Stimulated activated CD8-positive, alpha-beta memory T cell treated with anti-CD3 and anti-CD28 coated beads, Interleukin-7, amount 100 ng/mL, for 4 hours (primary cell): ENCODE data around the gene RAB10.
"Not testable (repeated sequence)": the region's sequence is repeated elsewhere in the genome, so short reads cannot be mapped to it uniquely, and the experiment has no call there.

ENCODE experiments used
- DNase-seq, 2 donors: peaks; one replicate each; pipeline ENCODE4 v3.0.0-alpha.2; 2020; ENCODE audit warnings: low read depth in 2 of 2

RAB10 gene

DNA sequence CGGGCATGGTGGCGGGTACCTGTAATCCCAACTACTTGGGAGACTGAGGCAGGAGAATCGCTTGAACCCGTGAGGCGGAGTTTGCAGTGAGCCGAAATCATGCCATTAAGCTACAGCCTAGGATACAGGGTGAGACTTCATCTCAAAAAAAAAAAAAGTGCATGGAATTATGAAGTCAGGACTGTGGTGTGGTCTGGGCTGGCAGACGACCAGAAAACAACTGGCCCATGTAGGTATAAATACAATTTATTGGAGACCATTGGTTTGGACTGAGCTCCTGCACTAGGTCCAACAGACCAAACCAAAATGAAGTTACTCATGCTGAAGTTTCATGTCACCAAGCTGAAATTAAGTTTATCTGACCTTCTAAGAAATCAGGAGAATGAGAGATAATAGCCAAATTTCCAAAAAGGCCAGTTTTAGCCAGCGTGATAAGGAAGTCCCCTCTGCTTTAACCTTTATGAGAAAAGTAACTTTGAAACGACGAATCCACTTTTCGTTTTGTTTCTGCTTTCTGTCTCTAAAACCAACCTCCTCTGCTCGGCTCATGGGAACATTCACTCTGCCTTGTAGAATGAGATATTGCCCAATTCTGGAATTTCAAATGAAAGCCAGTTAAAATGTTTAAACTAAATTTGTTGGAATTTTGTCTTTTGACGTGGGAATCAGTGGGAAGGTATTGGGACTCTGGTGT, 17.7 kb upstream of the RAB10 start:
- no peak for DNase-seq

DNA sequence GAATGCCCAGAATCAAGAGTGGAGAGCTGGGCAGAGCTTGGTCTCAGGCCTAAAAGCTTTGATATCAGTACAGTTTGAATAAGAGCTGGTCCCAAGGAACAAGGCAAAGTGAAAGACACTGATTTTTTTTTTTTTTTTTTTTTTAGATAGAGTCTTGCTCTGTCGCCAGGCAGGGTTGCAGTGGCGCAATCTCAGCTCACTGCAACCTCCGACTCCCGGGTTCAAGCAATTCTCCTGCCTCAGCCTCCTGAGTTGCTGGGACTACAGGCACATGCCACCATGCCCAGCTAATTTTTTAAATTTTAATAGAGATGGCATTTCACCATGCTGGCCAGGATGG, 17.2 kb upstream of the RAB10 start:
- not testable (repeated sequence) for DNase-seq

- no peak for DNase-seq
Observed at GRCh38 chr2:26017464-26018183, 16.3 kb upstream of the RAB10 start.

DNA sequence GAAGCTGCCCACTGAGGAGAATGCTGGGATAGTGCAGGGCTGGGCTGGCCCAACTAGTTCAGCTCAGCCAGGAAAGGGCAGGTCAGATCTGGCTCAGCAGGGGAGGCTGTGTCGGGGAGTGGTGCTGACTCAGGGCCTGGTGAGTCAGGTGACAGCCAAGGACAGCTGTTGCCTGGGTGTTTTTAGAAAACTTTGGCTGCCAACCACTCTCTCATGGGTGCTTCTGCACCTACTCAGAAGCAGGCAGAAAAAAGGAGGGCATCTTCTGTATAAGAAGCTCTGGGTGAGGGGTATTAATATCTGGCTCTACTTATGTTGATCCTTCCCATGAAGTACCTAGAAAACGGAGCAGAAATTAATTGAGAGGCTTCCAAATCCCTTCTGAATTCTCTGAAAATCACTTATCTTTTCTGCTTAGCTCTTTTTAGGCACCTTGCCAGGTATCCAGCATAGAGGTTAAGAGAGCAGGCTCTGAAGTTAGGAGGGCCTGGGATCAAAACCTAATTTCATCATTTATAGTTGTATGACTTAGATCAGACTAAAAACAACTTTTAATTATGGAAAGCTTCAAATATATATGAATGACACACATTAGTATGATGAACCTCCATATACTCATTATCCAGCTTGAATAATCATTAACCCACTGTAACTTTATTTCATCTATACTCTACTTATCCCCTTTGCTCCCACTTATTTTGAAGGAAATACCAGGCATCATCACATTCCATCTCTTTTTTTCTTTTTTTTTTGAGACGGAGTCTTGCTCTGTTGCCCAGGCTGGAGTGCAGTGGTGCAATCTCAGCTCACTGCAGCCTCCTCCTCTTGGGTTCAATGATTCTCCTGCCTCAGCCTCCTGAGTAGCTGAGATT, 15.5 kb upstream of the RAB10 start:
- peak in 1 of 2 donors; percentile 20 for DNase-seq

GRCh38 chr2:26020231-26020640, 13.6 kb upstream of the RAB10 start:
- DNase-seq, result no peak

DNA sequence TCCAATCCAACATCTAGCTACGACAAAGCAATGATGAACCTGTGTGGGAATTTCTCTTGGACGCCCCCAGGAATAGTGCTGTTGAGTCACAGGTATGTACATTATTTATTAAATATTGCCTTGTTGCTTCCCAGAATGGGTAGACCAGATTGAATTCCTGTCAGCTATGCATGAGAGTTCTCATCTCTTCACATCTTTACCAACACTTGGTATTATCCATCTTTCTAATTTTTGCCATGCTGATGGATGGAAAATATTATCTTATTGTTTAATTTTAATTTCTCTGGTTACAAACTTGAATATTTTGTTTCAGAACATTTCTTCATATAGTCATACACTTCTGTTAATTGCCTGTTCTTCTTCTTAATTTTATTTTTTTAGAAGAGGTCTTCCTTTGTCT, 9.6 kb upstream of the RAB10 start:
- DNase-seq, result no peak

- DNase-seq, result no peak
Observed at GRCh38 chr2:26025509-26025908, 8.4 kb upstream of the RAB10 start.

GRCh38 chr2:26028083-26028482, 5.8 kb upstream of the RAB10 start:
- not testable (repeated sequence) for DNase-seq

DNA sequence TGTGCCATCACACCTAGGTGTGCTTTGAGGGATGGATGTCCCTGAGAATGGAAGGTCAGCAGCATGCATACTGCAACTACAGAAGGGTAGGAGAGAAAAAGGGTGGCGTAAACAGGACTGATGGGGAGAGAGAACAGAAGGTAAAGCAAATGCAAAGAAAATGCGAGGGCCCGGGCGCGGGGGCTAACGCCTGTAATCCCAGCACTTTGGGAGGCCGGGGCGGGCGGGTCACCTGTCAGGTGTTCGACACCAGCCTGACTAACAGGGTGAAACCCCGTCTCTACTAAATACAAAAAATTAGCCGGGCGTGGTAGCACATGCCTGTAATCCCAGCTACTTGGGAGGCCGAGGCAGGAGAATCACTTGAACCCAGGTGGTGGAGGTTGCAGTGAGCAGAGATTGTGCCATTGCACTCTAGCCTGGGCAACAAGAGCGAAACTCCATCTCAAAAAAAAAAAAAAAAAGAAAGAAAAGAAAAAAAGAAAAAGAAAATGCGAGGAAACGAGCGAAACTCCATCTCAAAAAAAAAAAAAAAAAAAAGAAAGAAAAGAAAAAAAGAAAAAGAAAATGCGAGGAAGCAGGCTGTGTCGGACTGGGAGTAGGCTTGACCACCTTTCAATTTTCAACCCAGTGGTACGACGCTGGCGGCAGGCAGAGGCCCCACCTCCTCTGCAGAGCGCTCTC, 1.2 kb upstream of the RAB10 start:
- not testable (repeated sequence) for DNase-seq

GRCh38 chr2:26033270-26033817, 540 bp upstream of the RAB10 start:
- no peak for DNase-seq

- DNase-seq, result no peak
Observed at GRCh38 chr2:26034637-26034992, 731 bp downstream of the RAB10 start.

GRCh38 chr2:26035090-26035743, 1.3 kb downstream of the RAB10 start:
- no peak for DNase-seq

- DNase-seq, result no peak
Observed at GRCh38 chr2:26039603-26040323, 5.9 kb downstream of the RAB10 start.

GRCh38 chr2:26043109-26043508, 9.2 kb downstream of the RAB10 start:
- no peak for DNase-seq

DNA sequence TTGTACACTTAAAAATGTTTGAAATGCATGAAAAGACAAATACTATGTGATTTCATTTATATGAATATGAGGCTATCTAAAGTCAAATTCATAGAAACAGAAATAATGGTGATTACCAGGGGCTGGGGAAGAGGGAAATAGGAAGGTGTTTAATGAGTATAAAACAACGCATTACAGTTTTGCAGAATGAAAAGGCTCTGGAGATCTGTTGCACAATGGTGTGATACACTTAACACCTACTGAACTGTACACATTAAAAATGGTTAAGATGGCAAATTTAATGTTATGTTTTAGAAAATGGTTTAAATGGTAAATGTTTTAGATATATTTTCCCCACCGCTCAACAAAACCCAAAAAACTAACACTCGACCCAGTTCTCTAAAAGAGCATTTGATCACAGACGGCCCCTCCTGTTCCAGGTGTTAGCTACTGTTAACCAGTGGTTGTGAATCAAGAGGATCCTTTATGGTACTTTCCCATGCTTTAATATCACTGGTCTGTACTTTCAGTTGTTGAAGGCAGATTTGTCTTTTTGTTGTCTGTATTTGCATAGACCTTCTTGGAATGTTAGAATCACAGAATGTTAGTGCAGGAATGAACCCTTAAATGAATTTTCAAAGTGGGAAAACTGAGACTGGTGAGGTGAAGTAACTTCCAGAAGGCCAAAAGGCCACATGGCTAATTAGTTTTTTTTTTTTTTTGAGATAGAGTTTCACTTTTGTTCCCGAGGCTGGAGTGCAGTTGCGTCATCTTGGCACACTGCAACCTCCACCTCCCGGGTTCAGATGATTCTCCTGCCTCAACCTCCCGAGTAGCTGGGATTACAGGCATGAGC, 10.2 kb downstream of the RAB10 start:
- DNase-seq, result no peak

- no peak for DNase-seq
Observed at GRCh38 chr2:26048791-26049190, 14.9 kb downstream of the RAB10 start.

- DNase-seq, result no peak
Observed at GRCh38 chr2:26049641-26050040, 15.8 kb downstream of the RAB10 start.

DNA sequence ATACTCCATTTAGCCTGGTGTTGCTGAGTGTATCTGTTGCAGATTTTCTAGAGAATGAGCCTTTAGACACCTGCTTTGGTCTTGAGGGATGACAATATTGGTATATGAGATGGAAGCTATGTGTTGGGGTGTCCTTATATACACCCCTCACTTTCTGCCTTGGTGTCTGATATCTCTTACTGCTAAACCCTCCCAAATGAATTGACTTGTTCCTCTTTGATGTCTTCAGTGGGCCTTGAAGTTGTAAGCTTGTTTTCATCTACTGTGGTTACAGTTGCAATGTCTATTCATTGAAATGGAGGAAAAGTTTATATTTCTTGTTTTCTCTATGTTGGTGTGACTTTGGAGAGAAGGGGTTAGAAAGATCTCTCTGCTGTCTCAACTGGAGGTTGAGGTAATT, 18.9 kb downstream of the RAB10 start:
- DNase-seq, result no peak

GRCh38 chr2:26054598-26055348, 20.9 kb downstream of the RAB10 start:
- no peak for DNase-seq
